Breast epithelium (tissue), 3 donors: ENCODE results near the gene CDC42SE2.

Experiments
- POLR2A ChIP-seq: fragments of 450-650 bp; IDR thresholded peaks from one replicate; pipeline ENCODE4 v1.6.1; 2016; ENCODE audit warnings: antibody characterized with exemption, mild to moderate bottlenecking, moderate library complexity
- POLR2AphosphoS5 ChIP-seq, 3 donors: sonication (generic); formaldehyde crosslinking; IDR thresholded peaks; one replicate each; pipeline ENCODE4 v1.6.1; 2017; ENCODE audit warnings: antibody characterized with exemption in 3 of 3
- TF ChIP-seq, protein P1 (sequence below), 3 donors: fragments of 450-650 bp; IDR thresholded peaks; one replicate each; pipeline ENCODE4 v1.5.1; 2016 to 2017; ENCODE audit warnings: antibody characterized with exemption in 3 of 3, mild to moderate bottlenecking in 3 of 3, moderate library complexity in 3 of 3

DNA sequence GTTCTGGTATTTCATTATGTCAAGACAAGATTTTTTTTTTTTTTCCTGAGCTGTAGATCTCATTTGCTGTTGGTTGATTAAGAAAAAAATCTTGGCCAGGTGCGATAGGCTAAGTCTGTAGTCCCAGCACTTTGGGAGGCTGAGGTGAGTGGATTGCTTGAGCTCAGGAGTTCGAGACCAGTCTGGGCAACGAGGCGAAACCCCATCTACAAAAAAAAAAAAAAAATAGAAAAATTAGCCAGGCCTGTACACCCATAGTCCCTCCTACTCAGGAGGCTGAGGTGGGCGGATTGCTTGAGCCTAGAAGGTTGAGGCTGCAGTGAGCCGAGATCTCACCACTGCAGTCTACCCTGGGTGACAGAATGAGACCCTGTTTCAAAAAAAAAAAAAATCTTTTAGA lies 12.2 kb downstream of the CDC42SE2 start:
- TF ChIP-seq POLR2AphosphoS5 (IDR thresholded peaks at IDR 0.05) (no peak), POLR2A (no peak)
- TF ChIP-seq, protein P1, sequence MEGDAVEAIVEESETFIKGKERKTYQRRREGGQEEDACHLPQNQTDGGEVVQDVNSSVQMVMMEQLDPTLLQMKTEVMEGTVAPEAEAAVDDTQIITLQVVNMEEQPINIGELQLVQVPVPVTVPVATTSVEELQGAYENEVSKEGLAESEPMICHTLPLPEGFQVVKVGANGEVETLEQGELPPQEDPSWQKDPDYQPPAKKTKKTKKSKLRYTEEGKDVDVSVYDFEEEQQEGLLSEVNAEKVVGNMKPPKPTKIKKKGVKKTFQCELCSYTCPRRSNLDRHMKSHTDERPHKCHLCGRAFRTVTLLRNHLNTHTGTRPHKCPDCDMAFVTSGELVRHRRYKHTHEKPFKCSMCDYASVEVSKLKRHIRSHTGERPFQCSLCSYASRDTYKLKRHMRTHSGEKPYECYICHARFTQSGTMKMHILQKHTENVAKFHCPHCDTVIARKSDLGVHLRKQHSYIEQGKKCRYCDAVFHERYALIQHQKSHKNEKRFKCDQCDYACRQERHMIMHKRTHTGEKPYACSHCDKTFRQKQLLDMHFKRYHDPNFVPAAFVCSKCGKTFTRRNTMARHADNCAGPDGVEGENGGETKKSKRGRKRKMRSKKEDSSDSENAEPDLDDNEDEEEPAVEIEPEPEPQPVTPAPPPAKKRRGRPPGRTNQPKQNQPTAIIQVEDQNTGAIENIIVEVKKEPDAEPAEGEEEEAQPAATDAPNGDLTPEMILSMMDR (IDR thresholded peaks at IDR 0.05): no peak
